ENCODE measurements around the gene PSRC1. TPM values are rescaled to one million over a fixed set of nuclear protein-coding genes. Genes with fewer than 3 reads are reported as not detected.
"Not testable (repeated sequence)": the region's sequence is repeated elsewhere in the genome, so short reads cannot be mapped to it uniquely, and the experiment has no call there.

PSRC1 gene
- total RNA-seq, 4 donors from 2014 or later = 3.8 to 11.4 (median 7.5) TPM

GRCh38 chr1:109309347-109309746 is 26.4 kb upstream of the PSRC1 start:
- H3K27ac ChIP-seq = no peak overlapping the region
- intact Hi-C loops (cut with DNase I; ENCODE audit: low total_unique reads) = no loop called here
- no peaks in the 10 kb centered on the region for H3K9me3 ChIP-seq
- TF ChIP-seq POLR2A (IDR thresholded peaks at IDR 0.05) (no peak), CTCF (IDR thresholded peaks at IDR 0.05) (no peak)
- no peak overlapping the region for H3K4me3 ChIP-seq
- DNase-seq = no peak
- H3K36me3 ChIP-seq = no peaks in the 10 kb centered on the region
- no peaks in the 10 kb centered on the region for H3K4me1 ChIP-seq
- H3K27me3 ChIP-seq = no peaks in the 10 kb centered on the region

GRCh38 chr1:109307274-109308021 is 24.5 kb upstream of the PSRC1 start:
- no peak for DNase-seq
- Histone ChIP-seq H3K27me3 (no peaks in the 10 kb centered on the region), H3K4me1 (no peaks in the 10 kb centered on the region), H3K27ac (no peak overlapping the region), H3K9me3 (no peaks in the 10 kb centered on the region), H3K4me3 (no peak overlapping the region), H3K36me3 (no peaks in the 10 kb centered on the region)
- TF ChIP-seq POLR2A (IDR thresholded peaks at IDR 0.05) (no peak), CTCF (IDR thresholded peaks at IDR 0.05) (no peak)
- intact Hi-C loops (cut with DNase I; ENCODE audit: low total_unique reads) = no loop called here

DNA sequence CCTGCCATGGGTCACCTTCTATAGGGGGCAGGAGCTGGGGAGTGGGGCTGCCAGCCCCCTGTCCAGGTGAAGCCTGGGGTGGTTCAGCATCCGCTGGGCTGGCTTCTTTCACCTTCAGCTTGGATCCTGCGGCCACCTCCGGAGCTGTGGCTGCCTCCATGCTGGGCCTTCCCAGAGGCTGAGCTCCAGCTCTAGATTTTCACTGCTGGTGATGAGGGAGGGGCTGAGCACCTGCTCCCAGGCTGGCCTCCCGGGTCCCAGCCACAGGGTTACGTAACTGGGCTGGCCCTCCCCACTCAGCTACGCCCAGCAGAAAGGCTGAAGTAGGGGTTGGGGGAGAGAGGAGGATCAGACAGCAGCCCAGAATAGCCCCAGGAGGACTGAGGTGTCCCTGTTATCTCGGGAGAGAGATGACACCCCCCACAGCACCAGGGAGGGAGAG is 23.9 kb upstream of the PSRC1 start, which contains the start of gene MYBPHL:
Gene MYBPHL, minus strand, starts transcription at position 180 of the 442 bp plus-strand sequence. Its CDS starts 20 bp downstream, at position 160.
- Histone ChIP-seq H3K9me3 (no peaks in the 10 kb centered on the region), H3K4me1 (no peaks in the 10 kb centered on the region), H3K36me3 (no peaks in the 10 kb centered on the region), H3K4me3 (no peak within 1 kb of the TSS), H3K27me3 (no peaks in the 10 kb centered on the region), H3K27ac (no peak within 1 kb of the TSS)
- intact Hi-C loops (cut with DNase I; ENCODE audit: low total_unique reads) = no loop called here
- no peak for DNase-seq
- no peak for TF ChIP-seq CTCF (IDR thresholded peaks at IDR 0.05)
- no peak for TF ChIP-seq POLR2A (IDR thresholded peaks at IDR 0.05)

- H3K27ac ChIP-seq; H3K36me3 ChIP-seq; H3K27me3 ChIP-seq; H3K9me3 ChIP-seq; intact Hi-C loops (cut with DNase I; ENCODE audit: low total_unique reads); H3K4me1 ChIP-seq; H3K4me3 ChIP-seq; DNase-seq: not testable (repeated sequence)
These were observed 23.0 kb upstream of the PSRC1 start for GRCh38 chr1:109305991-109306390.

GRCh38 chr1:109304226-109304920 is 21.4 kb upstream of the PSRC1 start:
- TF ChIP-seq CTCF (IDR thresholded peaks at IDR 0.05) = no peak
- TF ChIP-seq POLR2A (IDR thresholded peaks at IDR 0.05) = no peak
- intact Hi-C loops (cut with DNase I; ENCODE audit: low total_unique reads) = no loop called here
- Histone ChIP-seq H3K9me3 (no peaks in the 10 kb centered on the region), H3K4me1 (no peaks in the 10 kb centered on the region), H3K36me3 (no peaks in the 10 kb centered on the region), H3K4me3 (no peak overlapping the region), H3K27me3 (no peaks in the 10 kb centered on the region), H3K27ac (no peak overlapping the region)
- no peak for DNase-seq

All from uterus (tissue), 4 donors.